Left lung (tissue), 10 donors: ENCODE results near the gene SH3PXD2B. TPM values are rescaled to one million over a fixed set of nuclear protein-coding genes. Genes with fewer than 3 reads are reported as not detected.
"Not testable (repeated sequence)": the region's sequence is repeated elsewhere in the genome, so short reads cannot be mapped to it uniquely, and the experiment has no call there.

Experiments
- ATAC-seq: fragments of 200-7000 bp; cut with Tn5 transposase; one replicate; pipeline ENCODE4 v1.9.1; 2020; ENCODE audit warnings: moderate library complexity
- DNase-seq, 4 donors: peaks; one replicate each; pipeline ENCODE4 v3.0.0-alpha.2; 2013 to 2020
- H3K27ac ChIP-seq, 2 donors: fragments of 200-600 bp; sonication (generic) in 1 of 2; one replicate each; pipeline versions ENCODE4 v1.5.0 to v1.8.0; 2020 to 2021
- H3K27me3 ChIP-seq, 2 donors: fragments of 200-600 bp; sonication (generic) in 1 of 2; one replicate each; pipeline versions ENCODE4 v1.5.0 to v1.8.0; 2020 to 2021
- H3K36me3 ChIP-seq, 2 donors: fragments of 200-600 bp; sonication (generic) in 1 of 2; one replicate each; pipeline versions ENCODE4 v1.5.0 to v1.8.0; 2020 to 2021
- H3K4me1 ChIP-seq, 2 donors: fragments of 200-600 bp; one replicate each; pipeline ENCODE4 v1.8.0; 2021
- H3K4me3 ChIP-seq, 2 donors: fragments of 200-600 bp; sonication (generic) in 1 of 2; one replicate each; pipeline versions ENCODE4 v1.5.0 to v1.8.0; 2020 to 2021; ENCODE audit warnings: mild to moderate bottlenecking in 1 of 2
- H3K9me3 ChIP-seq, 2 donors: fragments of 200-600 bp; sonication (generic) in 1 of 2; one replicate each; pipeline versions ENCODE4 v1.5.0 to v1.8.0; 2020 to 2021
- CTCF ChIP-seq, 2 donors: fragments of 200-600 bp; sonication (generic) in 1 of 2; IDR thresholded peaks; one replicate each; pipeline versions ENCODE4 v1.5.0 to v1.8.0; 2021; ENCODE audit warnings: antibody characterized with exemption in 2 of 2
- intact Hi-C, 2 donors: fragments of 100-400 bp; cut with DNase I; formaldehyde crosslinking; loops; one replicate each; pipeline versions ENCODE4 v1.11.2 to v1.14.2; 2022
- polyA plus RNA-seq, 6 donors: library from polyadenylated mRNA; unstranded; fragments of 120-200 nt; gene quantifications; one replicate each; pipeline ENCODE4 v1.2.1, GENCODE V29; 2013; ENCODE audit not compliant: insufficient read length in 6 of 6
- total RNA-seq, 2 donors: library from RNA; stranded (reverse); fragmentation: NEBNext Ultra II Directional; extraction: Animal tissue kit (Norgen Biotek cat#: 25700); gene quantifications; one replicate each; pipeline ENCODE4 v1.2.1, GENCODE V29; 2021
- donor health status: DM: no; HTN: yes; CAD: no.
- donor health status: DM: no; HTN: no; CAD: no.

SH3PXD2B gene
- total and polyA plus RNA-seq, 8 donors: 35.4 to 57.5 (median 43.8) TPM

GRCh38 chr5:172370648-172371545, 83.4 kb downstream of the SH3PXD2B start:
- TF ChIP-seq CTCF (IDR thresholded peaks at IDR 0.05): peak; percentile 55 to 59
- ATAC-seq (peak; percentile 47), DNase-seq (no peak)
- Histone ChIP-seq H3K27me3 (no peaks in the 10 kb centered on the region), H3K4me3 (no peak overlapping the region), H3K27ac (no peak overlapping the region), H3K36me3 (peaks cover 0 to 36% of the 10 kb centered on the region in 2 donors), H3K4me1 (peaks cover 0 to 3% of the 10 kb centered on the region in 2 donors), H3K9me3 (peaks cover 2 to 13% of the 10 kb centered on the region in 2 donors)
- intact Hi-C loops: no loop called here

- Histone ChIP-seq H3K36me3 (peaks cover 0 to 36% of the 10 kb centered on the region in 2 donors), H3K27me3 (no peaks in the 10 kb centered on the region), H3K27ac (no peak overlapping the region), H3K4me3 (no peak overlapping the region), H3K9me3 (peaks cover 2 to 13% of the 10 kb centered on the region in 2 donors), H3K4me1 (peaks cover 0 to 3% of the 10 kb centered on the region in 2 donors)
- DNase-seq (no peak), ATAC-seq (no peak)
- intact Hi-C loops: no loop called here
- TF ChIP-seq CTCF (IDR thresholded peaks at IDR 0.05): no peak
Observed at GRCh38 chr5:172370237-172370640, 84.1 kb downstream of the SH3PXD2B start.

GRCh38 chr5:172368699-172369098, 85.6 kb downstream of the SH3PXD2B start:
- peaks cover 0 to 23% of the 10 kb centered on the region in 2 donors for H3K36me3 ChIP-seq
- H3K4me1 ChIP-seq, intact Hi-C loops, ATAC-seq, DNase-seq, H3K27ac ChIP-seq, H3K4me3 ChIP-seq, H3K27me3 ChIP-seq: not testable (repeated sequence)
- peaks cover 2 to 13% of the 10 kb centered on the region in 2 donors for H3K9me3 ChIP-seq

GRCh38 chr5:172365948-172366608, 88.2 kb downstream of the SH3PXD2B start:
- Histone ChIP-seq H3K27ac (no peak overlapping the region), H3K27me3 (no peaks in the 10 kb centered on the region), H3K9me3 (peaks cover 0 to 6% of the 10 kb centered on the region in 2 donors), H3K4me1 (peaks cover 0 to 18% of the 10 kb centered on the region in 2 donors), H3K36me3 (peaks cover 0 to 18% of the 10 kb centered on the region in 2 donors), H3K4me3 (no peak overlapping the region)
- ATAC-seq: no peak
- DNase-seq: no peak
- intact Hi-C loops: no loop called here
- TF ChIP-seq CTCF (IDR thresholded peaks at IDR 0.05): no peak

- H3K27ac ChIP-seq: no peak overlapping the region
- H3K9me3 ChIP-seq: no peaks in the 10 kb centered on the region
- no peak for TF ChIP-seq CTCF (IDR thresholded peaks at IDR 0.05)
- DNase-seq (no peak), ATAC-seq (no peak)
- no peaks in the 10 kb centered on the region for H3K27me3 ChIP-seq
- H3K4me3 ChIP-seq: no peak overlapping the region
- peaks cover 0 to 20% of the 10 kb centered on the region in 2 donors for H3K4me1 ChIP-seq
- intact Hi-C loops: no loop called here
- peaks cover 0 to 23% of the 10 kb centered on the region in 2 donors for H3K36me3 ChIP-seq
Observed at GRCh38 chr5:172364773-172365172, 89.6 kb downstream of the SH3PXD2B start.
